GM12801 (cell line): ENCODE results near the gene CNIH2.

Experiments used
- CTCF ChIP-seq: IDR thresholded peaks from one replicate; pipeline ENCODE4 v1.5.1; 2011; ENCODE audit warnings: control low read depth; ENCODE audit not compliant: insufficient read length; ENCODE audit errors: extremely low read depth

CNIH2 gene

GRCh38 chr11:66265531-66266377 is 12.2 kb upstream of the CNIH2 start:
- no peak for TF ChIP-seq CTCF

GRCh38 chr11:66266378-66267038 is 11.5 kb upstream of the CNIH2 start:
- TF ChIP-seq CTCF, result no peak

- TF ChIP-seq CTCF, result no peak
Measured at GRCh38 chr11:66267039-66267378, 11.0 kb upstream of the CNIH2 start.

GRCh38 chr11:66267379-66268243 is 10.4 kb upstream of the CNIH2 start:
- no peak for TF ChIP-seq CTCF

- TF ChIP-seq CTCF, result no peak
Measured at GRCh38 chr11:66268244-66268951, 9.6 kb upstream of the CNIH2 start, which contains the start of gene RAB1B. TSS of gene RAB1B (plus strand) at chr11:66268639. CDS start at chr11:66268680, 41 bp downstream.

GRCh38 chr11:66268952-66269905 is 8.7 kb upstream of the CNIH2 start:
- no peak for TF ChIP-seq CTCF
